Naive thymus-derived CD4-positive, alpha-beta T cell (primary cell): ENCODE results near the gene GRM7. TPM values are rescaled to one million over a fixed set of nuclear protein-coding genes. Genes with fewer than 3 reads are reported as not detected.

Experiments used
- ATAC-seq: fragments of 150-1000 bp; cut with Tn5 transposase; 2 replicates; pipeline ENCODE4 v1.10.0; 2021; ENCODE audit warnings: mild to moderate bottlenecking, moderate library complexity
- CTCF ChIA-PET: fragments of 350-600 bp; sonication (Branson Sonifier 250); formaldehyde crosslinking; loops from one replicate; lab custom pipeline; 2021; ENCODE audit warnings: antibody characterized with exemption; lab: Charles Lee
- POLR2A ChIA-PET: fragments of 350-600 bp; sonication (Branson Sonifier 250); formaldehyde crosslinking; loops from one replicate; lab custom pipeline; 2021; ENCODE audit warnings: antibody characterized with exemption, inconsistent platforms; lab: Charles Lee
- DNase-seq, 9 donors: peaks; one replicate each; pipeline versions ENCODE4 v3.0.0 to v3.0.0-alpha.2; 2020 to 2022; ENCODE audit warnings: mixed read lengths in 1 of 9
- H3K27ac ChIP-seq: one replicate; pipeline ENCODE4 v1.7.0; 2013; ENCODE audit warnings: mild to moderate bottlenecking, low read depth, low read length, moderate library complexity
- H3K27me3 ChIP-seq, 2 donors: one replicate each; pipeline ENCODE4 v1.7.0; 2013; ENCODE audit warnings: low read length in 2 of 2, mild to moderate bottlenecking in 2 of 2, moderate library complexity in 2 of 2; ENCODE audit not compliant: control insufficient read depth in 2 of 2, insufficient read depth in 2 of 2
- H3K36me3 ChIP-seq, 3 experiments: 1 replicate in 2 of 3; 2 replicates in 1 of 3; pipeline ENCODE4 v1.7.0; 2013; ENCODE audit warnings: low read length in 3 of 3, mild to moderate bottlenecking in 3 of 3, moderate library complexity in 1 of 3; ENCODE audit not compliant: insufficient read depth in 3 of 3, control insufficient read depth in 2 of 3
- H3K4me1 ChIP-seq, 2 donors: one replicate each; pipeline ENCODE4 v1.7.0; 2013; ENCODE audit warnings: low read length in 2 of 2, mild to moderate bottlenecking in 2 of 2, moderate library complexity in 1 of 2; ENCODE audit not compliant: control insufficient read depth in 2 of 2, insufficient read depth in 2 of 2
- H3K4me3 ChIP-seq: 2 replicates; pipeline ENCODE4 v1.7.0; 2013; ENCODE audit warnings: mild to moderate bottlenecking, low read length
- H3K9me3 ChIP-seq, 3 experiments: 1 replicate in 2 of 3; 2 replicates in 1 of 3; pipeline ENCODE4 v1.7.0; 2013; ENCODE audit warnings: low read length in 3 of 3; ENCODE audit not compliant: control insufficient read depth in 2 of 3
- H3K27ac Mint-ChIP-seq, 9 donors: one replicate each; pipeline ENCODE4 v1.8.0; 2020 to 2022; ENCODE audit warnings: mixed read lengths in 9 of 9, mild to moderate bottlenecking in 8 of 9, moderate library complexity in 5 of 9, inconsistent platforms in 2 of 9
- H3K27me3 Mint-ChIP-seq, 5 donors: one replicate each; pipeline ENCODE4 v1.8.0; 2021 to 2022; ENCODE audit warnings: mixed read lengths in 5 of 5, mild to moderate bottlenecking in 1 of 5
- H3K36me3 Mint-ChIP-seq, 5 donors: one replicate each; pipeline ENCODE4 v1.8.0; 2020 to 2022; ENCODE audit warnings: mixed read lengths in 5 of 5, mild to moderate bottlenecking in 3 of 5, inconsistent platforms in 1 of 5
- H3K4me1 Mint-ChIP-seq, 7 donors: one replicate each; pipeline ENCODE4 v1.8.0; 2020 to 2022; ENCODE audit warnings: mixed read lengths in 7 of 7, mild to moderate bottlenecking in 3 of 7, inconsistent platforms in 1 of 7
- H3K4me3 Mint-ChIP-seq, 10 donors: one replicate each; pipeline ENCODE4 v1.8.0; 2020 to 2022; ENCODE audit warnings: mild to moderate bottlenecking in 10 of 10, mixed read lengths in 10 of 10, moderate library complexity in 6 of 10, inconsistent platforms in 2 of 10
- H3K9me3 Mint-ChIP-seq, 11 donors: one replicate each; pipeline ENCODE4 v1.8.0; 2020 to 2022; ENCODE audit warnings: mixed read lengths in 11 of 11, mild to moderate bottlenecking in 4 of 11, inconsistent platforms in 1 of 11, moderate library complexity in 1 of 11
- intact Hi-C, 2 donors: fragments of 100-400 bp; cut with micrococcal nuclease; formaldehyde crosslinking; loops; one replicate each; pipeline ENCODE4 v1.15.1; 2023
- polyA plus RNA-seq, 2 donors: library from polyadenylated mRNA; unstranded; fragments of 300-500 nt; fragmentation: Illumina TruSeq; gene quantifications; one replicate each; pipeline ENCODE4 v1.2.3, GENCODE V29; 2021
- total RNA-seq, 6 experiments: library from RNA in 5 of 6; stranded (reverse) in 5 of 6; gene quantifications; 1 replicate in 5 of 6; 2 replicates in 1 of 6; pipeline ENCODE4 v1.2.3 and lab custom pipeline; 2021 to 2026

GRM7 gene
- total and polyA plus RNA-seq, 7 experiments from 2014 or later = not detected

DNA sequence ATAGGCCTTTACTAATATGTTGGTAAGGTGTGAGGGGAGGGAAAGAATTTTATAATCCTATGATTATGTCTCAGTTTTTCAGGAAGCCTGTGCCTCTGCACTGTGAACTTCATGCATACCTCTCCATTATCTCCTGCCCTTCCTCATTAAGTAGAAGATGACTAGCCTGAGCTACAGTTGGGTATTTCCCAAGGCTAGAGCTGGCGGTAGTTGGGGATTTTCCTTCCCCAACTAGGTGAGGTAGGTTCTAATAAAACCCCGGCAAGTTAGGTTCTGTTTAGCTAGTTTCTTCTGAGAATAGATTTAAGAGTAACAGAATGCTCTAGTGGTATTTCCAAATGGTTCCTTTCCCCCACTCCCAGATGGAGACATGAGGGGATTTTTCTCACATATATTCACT is 414.5 kb downstream of the GRM7 start:
- H3K27ac Mint-ChIP-seq = no peak overlapping the region
- CTCF ChIA-PET = no interaction called here

DNA sequence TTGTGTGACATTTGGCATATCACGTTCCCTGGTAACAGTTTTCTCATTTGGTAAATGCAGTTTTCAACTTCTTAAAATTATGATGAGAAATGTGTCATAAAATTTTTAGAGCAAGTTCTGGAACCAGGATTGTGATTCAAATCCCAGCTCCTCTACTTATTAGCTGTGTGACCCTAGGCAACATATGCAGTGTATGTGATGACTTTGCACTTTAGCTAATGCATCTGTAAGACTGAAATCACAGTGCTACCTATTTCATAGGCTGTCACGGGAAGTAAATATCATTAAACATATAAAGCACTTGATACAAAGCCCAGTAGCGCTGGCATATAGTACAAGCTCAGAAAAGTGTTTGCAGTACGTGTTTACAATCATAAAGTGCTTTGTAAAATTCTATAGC is 419.4 kb downstream of the GRM7 start:
- H3K9me3 Mint-ChIP-seq = peaks cover 0 to 3% (median 0%) of the 10 kb centered on the region in 11 donors
- H3K36me3 Mint-ChIP-seq = no peaks in the 10 kb centered on the region
- Histone ChIP-seq H3K36me3 (no peaks in the 10 kb centered on the region), H3K4me3 (no peak overlapping the region), H3K27me3 (no peaks in the 10 kb centered on the region), H3K4me1 (no peaks in the 10 kb centered on the region), H3K9me3 (no peaks in the 10 kb centered on the region), H3K27ac (no peak overlapping the region)
- intact Hi-C loops = no loop called here
- H3K4me1 Mint-ChIP-seq = no peaks in the 10 kb centered on the region
- peaks cover 0 to 5% (median 0%) of the 10 kb centered on the region in 5 donors for H3K27me3 Mint-ChIP-seq
- ATAC-seq = no peak
- H3K4me3 Mint-ChIP-seq = no peak overlapping the region
- ChIA-PET POLR2A (no interaction called here), CTCF (no interaction called here)
- DNase-seq = no peak
- H3K27ac Mint-ChIP-seq = no peak overlapping the region

More for the DNA sequence above, 414.5 kb downstream of the GRM7 start:
- intact Hi-C loops = no loop called here
- no peaks in the 10 kb centered on the region for H3K9me3 ChIP-seq
- ATAC-seq = no peak
- Mint-ChIP-seq H3K4me1 (no peaks in the 10 kb centered on the region), H3K27me3 (no peaks in the 10 kb centered on the region), H3K9me3 (peaks cover 0 to 7% (median 3%) of the 10 kb centered on the region in 11 donors), H3K4me3 (no peak overlapping the region), H3K36me3 (no peaks in the 10 kb centered on the region)
- POLR2A ChIA-PET = no interaction called here
- H3K36me3 ChIP-seq = no peaks in the 10 kb centered on the region
- no peak overlapping the region for H3K27ac ChIP-seq
- DNase-seq = no peak
- no peak overlapping the region for H3K4me3 ChIP-seq
- H3K27me3 ChIP-seq = no peaks in the 10 kb centered on the region
- no peaks in the 10 kb centered on the region for H3K4me1 ChIP-seq

DNA sequence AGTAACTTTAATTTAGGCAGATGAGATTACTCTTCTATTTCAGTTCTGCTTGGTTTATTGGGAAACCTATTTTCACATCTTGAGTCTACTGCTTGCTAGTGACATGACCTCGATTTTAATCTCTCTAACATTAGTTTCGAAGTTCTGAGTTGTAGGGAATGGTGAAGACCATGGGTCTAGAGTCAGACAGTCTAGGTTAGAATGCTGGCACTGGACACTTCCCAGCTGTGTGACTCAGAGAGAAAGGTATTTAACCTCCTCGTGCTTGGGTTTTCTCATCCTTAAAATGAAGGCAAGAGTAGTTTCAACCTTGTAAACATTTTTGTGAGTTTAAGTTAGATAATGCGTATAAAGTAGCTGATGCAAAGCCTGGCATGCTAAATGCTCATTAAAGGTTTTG is 422.1 kb downstream of the GRM7 start:
- Histone ChIP-seq H3K27me3 (no peaks in the 10 kb centered on the region), H3K36me3 (no peaks in the 10 kb centered on the region), H3K9me3 (no peaks in the 10 kb centered on the region), H3K4me1 (no peaks in the 10 kb centered on the region), H3K27ac (no peak overlapping the region), H3K4me3 (no peak overlapping the region)
- no peak for ATAC-seq
- peaks cover 0 to 5% (median 0%) of the 10 kb centered on the region in 5 donors for H3K27me3 Mint-ChIP-seq
- CTCF ChIA-PET = no interaction called here
- no peak for DNase-seq
- no peak overlapping the region for H3K4me3 Mint-ChIP-seq
- intact Hi-C loops = no loop called here
- POLR2A ChIA-PET = no interaction called here
- peaks cover 0 to 3% (median 0%) of the 10 kb centered on the region in 11 donors for H3K9me3 Mint-ChIP-seq
- no peaks in the 10 kb centered on the region for H3K4me1 Mint-ChIP-seq
- no peaks in the 10 kb centered on the region for H3K36me3 Mint-ChIP-seq
- no peak overlapping the region for H3K27ac Mint-ChIP-seq

DNA sequence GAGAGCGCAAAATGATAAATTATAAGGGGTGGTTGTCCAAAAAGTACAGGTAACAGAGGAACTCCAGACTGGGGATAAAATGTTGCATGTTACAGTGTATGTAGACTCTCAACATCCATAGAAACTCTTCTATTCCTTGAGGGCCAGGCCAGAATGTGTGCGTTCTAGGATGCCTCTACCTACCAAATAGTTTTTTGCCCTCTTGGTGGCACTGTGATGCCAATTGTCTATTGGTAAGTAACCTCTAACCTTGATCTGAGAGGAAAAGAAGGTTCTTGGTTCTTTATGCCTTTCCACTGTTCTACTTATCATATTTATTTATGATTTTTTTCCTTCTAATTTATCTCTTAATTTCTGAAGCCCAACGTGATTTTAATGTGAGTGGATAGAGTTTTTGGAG is 424.6 kb downstream of the GRM7 start:
- Histone ChIP-seq H3K4me3 (no peak overlapping the region), H3K9me3 (no peaks in the 10 kb centered on the region), H3K36me3 (no peaks in the 10 kb centered on the region), H3K27me3 (no peaks in the 10 kb centered on the region), H3K27ac (no peak overlapping the region), H3K4me1 (no peaks in the 10 kb centered on the region)
- H3K27me3 Mint-ChIP-seq = peaks cover 0 to 5% (median 0%) of the 10 kb centered on the region in 5 donors
- intact Hi-C loops = loop anchor here in 1 of 2 donors (5.0 kb wide), 1 partner anchor 1132 kb away; no protein-coding TSS in a partner anchor
- ChIA-PET CTCF (no interaction called here), POLR2A (no interaction called here)
- no peaks in the 10 kb centered on the region for H3K36me3 Mint-ChIP-seq
- DNase-seq (no peak), ATAC-seq (peak; percentile 18)
- peaks cover 0 to 3% (median 0%) of the 10 kb centered on the region in 11 donors for H3K9me3 Mint-ChIP-seq
- H3K27ac Mint-ChIP-seq = no peak overlapping the region
- no peak overlapping the region for H3K4me3 Mint-ChIP-seq
- peaks cover 0 to 3% (median 0%) of the 10 kb centered on the region in 7 donors for H3K4me1 Mint-ChIP-seq

DNA sequence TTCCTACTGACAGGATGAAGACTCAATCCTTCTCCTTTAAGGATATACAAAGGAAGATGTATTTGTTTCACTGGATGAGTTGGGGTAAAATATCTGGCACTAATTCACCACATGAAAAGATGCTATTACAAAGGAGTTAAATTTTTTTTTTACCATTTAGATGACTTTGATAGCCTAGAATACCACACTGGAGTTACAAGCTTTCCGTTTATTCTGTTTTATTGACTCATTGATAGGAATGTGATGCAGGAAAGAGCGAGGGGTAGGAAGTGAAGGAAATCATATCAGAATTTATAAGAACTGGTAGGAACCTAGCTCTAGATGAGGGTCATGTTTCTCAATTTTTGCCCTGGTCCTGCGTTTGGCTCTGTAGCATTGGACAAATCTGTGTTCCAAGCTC is 427.2 kb downstream of the GRM7 start:
- POLR2A ChIA-PET = no interaction called here
- CTCF ChIA-PET = interaction anchor here (1.6 kb wide), 1 partner anchor 10 kb away, joined by 4 read pairs; no protein-coding TSS in a partner anchor
- H3K27ac ChIP-seq = no peak overlapping the region
- no peak for DNase-seq
- ATAC-seq = no peak
- H3K27me3 Mint-ChIP-seq = no peaks in the 10 kb centered on the region
- H3K9me3 Mint-ChIP-seq = peaks cover 0 to 13% (median 2%) of the 10 kb centered on the region in 11 donors
- intact Hi-C loops = loop anchor here in 1 of 2 donors (5.0 kb wide), 1 partner anchor 1129 kb away; no protein-coding TSS in a partner anchor
- no peaks in the 10 kb centered on the region for H3K9me3 ChIP-seq
- no peaks in the 10 kb centered on the region for H3K36me3 Mint-ChIP-seq
- H3K27me3 ChIP-seq = no peaks in the 10 kb centered on the region
- H3K4me3 ChIP-seq = no peak overlapping the region
- no peaks in the 10 kb centered on the region for H3K4me1 ChIP-seq
- H3K4me3 Mint-ChIP-seq = no peak overlapping the region
- no peak overlapping the region for H3K27ac Mint-ChIP-seq
- no peaks in the 10 kb centered on the region for H3K36me3 ChIP-seq
- peaks cover 0 to 19% (median 5%) of the 10 kb centered on the region in 7 donors for H3K4me1 Mint-ChIP-seq

DNA sequence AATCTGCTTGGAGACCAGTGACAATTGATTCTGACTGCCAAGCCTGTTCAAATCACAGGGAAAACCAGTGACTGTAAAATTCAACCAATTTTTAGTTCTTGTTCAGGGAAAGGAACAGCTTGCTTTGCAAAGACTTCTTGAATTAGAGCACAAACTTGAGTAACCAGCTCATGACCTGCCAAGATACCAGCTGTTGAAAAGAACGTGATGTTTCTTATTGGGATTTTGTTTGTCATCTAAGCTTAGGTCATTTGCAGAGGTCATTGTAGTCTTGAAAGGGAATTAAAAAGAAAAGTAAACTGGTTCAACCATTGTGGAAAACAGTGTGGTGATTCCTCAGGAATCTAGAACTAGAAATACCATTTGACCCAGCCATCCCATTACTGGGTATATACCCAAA is 428.2 kb downstream of the GRM7 start:
- DNase-seq (no peak), ATAC-seq (no peak)
- Histone ChIP-seq H3K27ac (no peak overlapping the region), H3K27me3 (no peaks in the 10 kb centered on the region), H3K9me3 (no peaks in the 10 kb centered on the region), H3K4me1 (no peaks in the 10 kb centered on the region), H3K36me3 (no peaks in the 10 kb centered on the region), H3K4me3 (no peak overlapping the region)
- ChIA-PET CTCF (no interaction called here), POLR2A (no interaction called here)
- Mint-ChIP-seq H3K27me3 (no peaks in the 10 kb centered on the region), H3K9me3 (peaks cover 0 to 13% (median 2%) of the 10 kb centered on the region in 11 donors), H3K36me3 (no peaks in the 10 kb centered on the region), H3K4me1 (peaks cover 0 to 19% (median 5%) of the 10 kb centered on the region in 7 donors), H3K27ac (no peak overlapping the region), H3K4me3 (no peak overlapping the region)
- intact Hi-C loops = loop anchor here in 1 of 2 donors (5.0 kb wide), 1 partner anchor 1128 kb away; no protein-coding TSS in a partner anchor
